Right lobe of liver (tissue), 4 donors: Measurements from ENCODE around the gene CREB5.

Source experiments
- POLR2A ChIP-seq: fragments of 450-650 bp; IDR thresholded peaks from one replicate; pipeline ENCODE4 v1.6.1; 2017; ENCODE audit warnings: antibody characterized with exemption, mild to moderate bottlenecking
- TF ChIP-seq, protein P1 (sequence below), 4 donors: fragments of 200-600 bp in 3 of 4; fragments of 450-650 bp in 1 of 4; IDR thresholded peaks; one replicate each; pipeline versions ENCODE4 v1.5.1 to v1.8.0; 2016 to 2022; ENCODE audit warnings: antibody characterized with exemption in 4 of 4, mild to moderate bottlenecking in 2 of 4
- donor health status: DM: no; HTN: no; CAD: no.
- donor health status: DM: no; HTN: no; CAD: no.
- donor health status: DM: no; HTN: yes; CAD: no.

DNA sequence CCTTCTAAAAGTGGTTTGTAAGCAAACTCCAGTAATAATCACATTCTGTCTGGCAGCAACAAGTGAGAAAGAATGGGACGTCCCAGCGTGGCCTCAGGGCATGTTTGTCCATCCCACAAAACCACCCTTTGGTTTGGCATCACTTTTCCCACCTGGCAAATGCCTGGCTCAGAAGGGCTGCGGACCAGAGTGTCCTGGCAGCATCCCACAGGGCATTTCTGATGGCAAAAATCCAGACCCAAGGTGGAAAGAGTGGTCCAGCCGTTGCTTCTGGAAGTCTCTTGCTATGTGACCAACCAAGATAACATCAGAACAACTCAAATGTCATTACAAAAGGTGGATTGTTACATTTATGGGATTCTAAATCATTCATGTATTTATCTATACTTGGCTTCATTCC lies 174.4 kb downstream of the CREB5 start:
- TF ChIP-seq, protein P1, sequence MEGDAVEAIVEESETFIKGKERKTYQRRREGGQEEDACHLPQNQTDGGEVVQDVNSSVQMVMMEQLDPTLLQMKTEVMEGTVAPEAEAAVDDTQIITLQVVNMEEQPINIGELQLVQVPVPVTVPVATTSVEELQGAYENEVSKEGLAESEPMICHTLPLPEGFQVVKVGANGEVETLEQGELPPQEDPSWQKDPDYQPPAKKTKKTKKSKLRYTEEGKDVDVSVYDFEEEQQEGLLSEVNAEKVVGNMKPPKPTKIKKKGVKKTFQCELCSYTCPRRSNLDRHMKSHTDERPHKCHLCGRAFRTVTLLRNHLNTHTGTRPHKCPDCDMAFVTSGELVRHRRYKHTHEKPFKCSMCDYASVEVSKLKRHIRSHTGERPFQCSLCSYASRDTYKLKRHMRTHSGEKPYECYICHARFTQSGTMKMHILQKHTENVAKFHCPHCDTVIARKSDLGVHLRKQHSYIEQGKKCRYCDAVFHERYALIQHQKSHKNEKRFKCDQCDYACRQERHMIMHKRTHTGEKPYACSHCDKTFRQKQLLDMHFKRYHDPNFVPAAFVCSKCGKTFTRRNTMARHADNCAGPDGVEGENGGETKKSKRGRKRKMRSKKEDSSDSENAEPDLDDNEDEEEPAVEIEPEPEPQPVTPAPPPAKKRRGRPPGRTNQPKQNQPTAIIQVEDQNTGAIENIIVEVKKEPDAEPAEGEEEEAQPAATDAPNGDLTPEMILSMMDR (IDR thresholded peaks at IDR 0.05): no peak
- TF ChIP-seq POLR2A: no peak
